LNCAP (cell line): ENCODE results near the gene ABCA13.

ENCODE experiments used
- TF ChIP-seq, protein P1 (sequence below): fragments of 450-650 bp; IDR thresholded peaks from 2 replicates; pipeline ENCODE4 v1.5.1; 2017; ENCODE audit warnings: mild to moderate bottlenecking

Gene ABCA13

DNA sequence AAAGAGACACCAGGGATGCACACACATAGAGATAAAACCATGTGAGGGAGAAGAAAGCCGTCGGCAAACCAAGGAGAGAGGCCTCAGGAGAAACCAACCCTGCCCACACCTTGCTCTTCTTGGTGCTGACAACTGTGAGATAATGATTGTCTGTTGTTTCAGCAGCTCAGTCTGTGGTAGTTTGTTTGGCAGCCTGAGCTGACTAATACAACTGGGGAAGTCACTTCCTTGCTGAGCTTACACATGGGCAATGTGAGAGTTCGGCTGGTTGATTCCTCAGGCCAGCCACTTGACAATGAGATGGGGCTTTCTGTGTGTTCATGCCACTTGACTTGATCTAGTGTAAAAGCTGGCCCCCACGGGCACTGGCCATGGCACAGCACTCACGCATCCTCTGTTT lies 271.8 kb downstream of the ABCA13 start:
- TF ChIP-seq, protein P1, sequence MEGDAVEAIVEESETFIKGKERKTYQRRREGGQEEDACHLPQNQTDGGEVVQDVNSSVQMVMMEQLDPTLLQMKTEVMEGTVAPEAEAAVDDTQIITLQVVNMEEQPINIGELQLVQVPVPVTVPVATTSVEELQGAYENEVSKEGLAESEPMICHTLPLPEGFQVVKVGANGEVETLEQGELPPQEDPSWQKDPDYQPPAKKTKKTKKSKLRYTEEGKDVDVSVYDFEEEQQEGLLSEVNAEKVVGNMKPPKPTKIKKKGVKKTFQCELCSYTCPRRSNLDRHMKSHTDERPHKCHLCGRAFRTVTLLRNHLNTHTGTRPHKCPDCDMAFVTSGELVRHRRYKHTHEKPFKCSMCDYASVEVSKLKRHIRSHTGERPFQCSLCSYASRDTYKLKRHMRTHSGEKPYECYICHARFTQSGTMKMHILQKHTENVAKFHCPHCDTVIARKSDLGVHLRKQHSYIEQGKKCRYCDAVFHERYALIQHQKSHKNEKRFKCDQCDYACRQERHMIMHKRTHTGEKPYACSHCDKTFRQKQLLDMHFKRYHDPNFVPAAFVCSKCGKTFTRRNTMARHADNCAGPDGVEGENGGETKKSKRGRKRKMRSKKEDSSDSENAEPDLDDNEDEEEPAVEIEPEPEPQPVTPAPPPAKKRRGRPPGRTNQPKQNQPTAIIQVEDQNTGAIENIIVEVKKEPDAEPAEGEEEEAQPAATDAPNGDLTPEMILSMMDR = no peak

DNA sequence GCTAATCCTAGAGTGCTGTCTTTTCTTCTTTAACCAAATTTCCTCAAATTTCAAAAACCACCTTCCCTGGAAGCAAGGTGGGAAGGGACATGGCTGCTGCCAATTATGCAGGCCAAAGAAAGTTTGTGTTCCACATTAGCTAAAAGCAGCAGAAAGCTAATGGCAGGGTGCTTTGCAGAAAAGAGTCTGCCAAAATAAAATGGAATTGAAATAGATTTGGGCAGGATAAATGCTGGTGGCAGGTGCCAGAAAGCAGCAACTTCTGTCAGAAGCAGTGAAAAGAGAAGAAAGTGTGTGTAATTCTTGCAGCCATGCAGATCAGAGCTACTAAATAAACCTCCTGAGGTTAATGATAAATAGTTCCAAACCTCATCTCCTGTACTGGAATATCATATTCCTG lies 275.5 kb downstream of the ABCA13 start:
- TF ChIP-seq, protein P1 = no peak

DNA sequence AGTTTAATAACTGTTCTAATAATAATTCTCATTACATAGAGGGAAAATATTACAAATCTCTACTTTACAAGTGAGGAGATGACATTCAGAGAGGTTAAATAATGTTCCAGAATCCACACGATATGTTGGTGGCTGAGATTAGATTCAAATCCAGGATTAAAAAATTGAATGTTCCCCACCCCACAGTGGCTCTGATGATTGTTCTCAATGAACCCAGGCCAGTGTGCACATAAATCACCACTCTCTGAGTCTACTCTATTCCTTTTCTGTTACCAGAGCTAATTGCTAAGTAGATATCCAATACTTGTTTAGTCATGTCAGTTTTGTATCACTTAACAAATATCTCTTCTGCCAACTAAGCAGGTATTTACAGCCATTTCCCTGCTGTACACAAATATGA lies 281.0 kb downstream of the ABCA13 start:
- TF ChIP-seq, protein P1 = no peak

DNA sequence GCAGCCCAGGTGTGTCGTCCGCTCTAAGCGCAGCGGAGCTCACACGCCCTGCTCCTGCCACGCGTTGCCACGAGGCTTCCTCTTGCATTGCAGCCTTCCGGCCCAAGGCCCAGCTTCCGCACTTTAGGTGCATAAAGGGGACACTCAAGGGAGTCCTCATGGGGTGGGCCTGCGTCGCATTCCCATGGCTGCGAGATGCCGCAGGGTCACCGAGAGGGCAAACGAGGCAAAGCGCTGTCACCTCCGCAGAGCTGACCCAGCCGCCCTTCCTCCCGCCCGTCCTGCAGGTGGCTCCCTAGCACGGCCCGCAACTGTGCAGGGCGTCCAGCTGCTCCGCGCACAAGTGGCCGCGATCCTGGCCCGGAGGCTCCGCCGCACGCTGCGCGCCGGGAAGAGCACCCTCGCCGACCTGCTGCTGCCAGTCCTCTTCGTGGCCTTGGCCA lies 283.5 kb downstream of the ABCA13 start:
- TF ChIP-seq, protein P1 = no peak

DNA sequence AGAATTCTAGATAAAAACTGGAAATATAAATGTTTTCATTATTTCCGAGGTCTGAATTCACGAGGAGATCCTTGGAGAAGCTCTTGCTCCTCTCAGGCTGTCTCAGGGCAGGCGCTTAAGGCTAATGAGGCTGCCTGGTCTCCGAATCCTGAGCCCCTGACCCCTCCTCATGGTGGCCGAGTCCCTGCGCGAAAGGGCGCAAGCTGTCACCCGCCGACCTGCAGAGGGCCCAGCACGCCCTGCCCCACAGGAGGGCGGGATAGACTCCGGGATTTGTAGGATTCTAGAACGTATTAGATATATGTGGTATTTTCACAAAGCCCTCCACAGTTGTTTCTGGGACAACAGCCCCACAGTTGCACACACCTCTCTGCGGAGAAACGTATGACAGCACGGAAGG lies 284.1 kb downstream of the ABCA13 start:
- TF ChIP-seq, protein P1 = no peak

DNA sequence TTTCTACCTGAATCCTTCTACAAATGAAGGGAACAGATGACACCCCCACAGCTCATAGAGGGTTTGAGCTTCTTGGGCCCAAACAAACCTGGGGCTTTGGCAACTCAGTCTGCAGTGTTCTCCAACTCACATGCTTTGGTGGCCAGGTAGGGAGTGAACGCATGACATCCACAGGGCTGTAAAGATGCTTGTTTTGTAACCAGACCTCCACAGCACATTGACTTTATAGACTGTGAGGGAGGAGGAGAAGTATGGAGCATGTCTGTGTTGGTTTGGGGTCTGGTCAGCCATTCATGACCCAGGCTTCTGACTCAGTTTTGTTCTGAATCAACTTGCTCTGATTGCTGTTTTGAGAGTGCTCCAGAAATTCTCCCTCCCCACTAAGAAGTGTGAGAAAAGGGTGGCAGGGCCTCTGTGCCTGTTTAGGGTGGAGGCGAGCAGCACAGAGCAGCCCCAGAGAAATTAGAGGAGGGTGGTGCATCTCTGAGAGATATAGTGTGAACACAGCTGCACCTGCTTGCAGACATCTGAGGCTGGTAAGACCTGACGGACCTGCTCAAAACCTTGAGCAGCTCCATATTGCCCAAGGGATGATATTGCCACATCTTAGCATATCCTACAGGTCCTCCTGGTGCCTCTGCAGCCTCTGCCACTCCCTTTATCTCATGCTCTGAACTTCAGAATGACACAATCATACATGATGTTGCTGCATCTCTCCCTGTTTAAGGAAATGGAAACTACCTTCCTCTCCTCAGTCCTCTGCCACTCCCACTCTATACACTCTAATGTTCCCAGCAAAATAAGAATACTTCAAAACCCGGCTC lies 287.7 kb downstream of the ABCA13 start:
- TF ChIP-seq, protein P1 = no peak

DNA sequence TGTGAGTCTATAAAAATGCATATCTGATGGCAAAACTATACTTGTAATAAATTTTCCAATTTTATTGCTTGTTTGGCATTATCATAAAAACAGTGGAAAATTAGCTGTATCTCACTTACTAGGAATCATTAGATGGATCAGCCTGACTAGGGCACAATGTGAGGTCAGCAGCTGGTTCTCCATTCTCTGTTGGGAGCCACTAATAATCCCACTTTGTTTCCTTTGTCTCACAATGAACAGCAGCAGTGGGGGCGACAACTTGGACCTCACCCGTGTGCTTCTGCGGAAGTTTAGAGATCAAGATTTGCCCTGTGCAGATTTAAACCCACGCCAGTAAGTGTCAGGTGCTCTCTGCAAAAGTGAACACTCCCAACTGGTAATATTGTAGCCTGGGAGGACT lies 295.5 kb downstream of the ABCA13 start:
- TF ChIP-seq, protein P1 = no peak
